IMR-90 (cell line): ENCODE data around the gene MTA1.

Source experiments
- BHLHE40 ChIP-seq: fragments of 150-350 bp; IDR thresholded peaks from 2 replicates; pipeline ENCODE4 v1.6.1; 2016; ENCODE audit warnings: mild to moderate bottlenecking, low read depth, low read length
- CHD1 ChIP-seq: IDR thresholded peaks from 2 replicates; pipeline ENCODE4 v1.6.1; 2012; ENCODE audit warnings: low read depth, low read length, improper control_type of control experiment
- FOS ChIP-seq: fragments of 150-350 bp; IDR thresholded peaks from 2 replicates; pipeline ENCODE4 v1.6.1; 2016; ENCODE audit warnings: low read depth, low read length
- MAFK ChIP-seq: IDR thresholded peaks from 2 replicates; pipeline ENCODE4 v1.6.1; 2012; ENCODE audit warnings: low read depth, low read length, improper control_type of control experiment
- MXI1 ChIP-seq: IDR thresholded peaks from 2 replicates; pipeline ENCODE4 v1.6.1; 2012; ENCODE audit warnings: low read depth, mild to moderate bottlenecking, low read length, moderate library complexity, borderline replicate concordance
- POLR2A ChIP-seq: IDR thresholded peaks from 2 replicates; pipeline ENCODE4 v1.6.1; 2012; ENCODE audit warnings: mild to moderate bottlenecking, low read depth, low read length
- RAD21 ChIP-seq: IDR thresholded peaks from 2 replicates; pipeline ENCODE4 v1.6.1; 2012; ENCODE audit warnings: low read length, improper control_type of control experiment
- RFX5 ChIP-seq: IDR thresholded peaks from 2 replicates; pipeline ENCODE4 v1.8.0; 2012; ENCODE audit warnings: low read depth, mild to moderate bottlenecking, low read length, moderate library complexity
- SMC3 ChIP-seq: fragments of 150-350 bp; IDR thresholded peaks from 2 replicates; pipeline ENCODE4 v1.6.1; 2016; ENCODE audit warnings: low read depth, mild to moderate bottlenecking, antibody characterized with exemption, low read length, moderate library complexity
- TF ChIP-seq, protein P1 (sequence below): conservative IDR thresholded peaks from 2 replicates; pipeline ENCODE4 v1.5.1; 2012; ENCODE audit warnings: mild to moderate bottlenecking, low read depth, low read length, improper control_type of control experiment
- TF ChIP-seq, protein P2 (sequence below): fragments of 150-350 bp; IDR thresholded peaks from 2 replicates; pipeline ENCODE4 v1.6.1; 2017; ENCODE audit warnings: mild to moderate bottlenecking, antibody characterized with exemption, low read length, low read depth

GRCh38 chr14:105503296-105503640, 83.6 kb downstream of the MTA1 start:
- TF ChIP-seq, protein P1, sequence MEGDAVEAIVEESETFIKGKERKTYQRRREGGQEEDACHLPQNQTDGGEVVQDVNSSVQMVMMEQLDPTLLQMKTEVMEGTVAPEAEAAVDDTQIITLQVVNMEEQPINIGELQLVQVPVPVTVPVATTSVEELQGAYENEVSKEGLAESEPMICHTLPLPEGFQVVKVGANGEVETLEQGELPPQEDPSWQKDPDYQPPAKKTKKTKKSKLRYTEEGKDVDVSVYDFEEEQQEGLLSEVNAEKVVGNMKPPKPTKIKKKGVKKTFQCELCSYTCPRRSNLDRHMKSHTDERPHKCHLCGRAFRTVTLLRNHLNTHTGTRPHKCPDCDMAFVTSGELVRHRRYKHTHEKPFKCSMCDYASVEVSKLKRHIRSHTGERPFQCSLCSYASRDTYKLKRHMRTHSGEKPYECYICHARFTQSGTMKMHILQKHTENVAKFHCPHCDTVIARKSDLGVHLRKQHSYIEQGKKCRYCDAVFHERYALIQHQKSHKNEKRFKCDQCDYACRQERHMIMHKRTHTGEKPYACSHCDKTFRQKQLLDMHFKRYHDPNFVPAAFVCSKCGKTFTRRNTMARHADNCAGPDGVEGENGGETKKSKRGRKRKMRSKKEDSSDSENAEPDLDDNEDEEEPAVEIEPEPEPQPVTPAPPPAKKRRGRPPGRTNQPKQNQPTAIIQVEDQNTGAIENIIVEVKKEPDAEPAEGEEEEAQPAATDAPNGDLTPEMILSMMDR, result no peak
- TF ChIP-seq MAFK, result no peak
- TF ChIP-seq SMC3, result no peak
- TF ChIP-seq, protein P2, sequence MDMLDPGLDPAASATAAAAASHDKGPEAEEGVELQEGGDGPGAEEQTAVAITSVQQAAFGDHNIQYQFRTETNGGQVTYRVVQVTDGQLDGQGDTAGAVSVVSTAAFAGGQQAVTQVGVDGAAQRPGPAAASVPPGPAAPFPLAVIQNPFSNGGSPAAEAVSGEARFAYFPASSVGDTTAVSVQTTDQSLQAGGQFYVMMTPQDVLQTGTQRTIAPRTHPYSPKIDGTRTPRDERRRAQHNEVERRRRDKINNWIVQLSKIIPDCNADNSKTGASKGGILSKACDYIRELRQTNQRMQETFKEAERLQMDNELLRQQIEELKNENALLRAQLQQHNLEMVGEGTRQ, result no peak
- no peak for TF ChIP-seq RAD21
- TF ChIP-seq POLR2A, result no peak
- TF ChIP-seq MXI1, result no peak
- TF ChIP-seq BHLHE40, result no peak
- no peak for TF ChIP-seq RFX5
- TF ChIP-seq FOS, result no peak
- no peak for TF ChIP-seq CHD1
